Measurements from ENCODE around the gene NLRC5.
"Not testable (repeated sequence)": the region's sequence is repeated elsewhere in the genome, so short reads cannot be mapped to it uniquely, and the experiment has no call there.

Gene NLRC5

GRCh38 chr16:56964243-56965148 is 24.9 kb upstream of the NLRC5 start:
- DNase-seq (ENCODE audit: low read depth in 3 of 3) = peak; percentile 87 to 96 (median 94)

GRCh38 chr16:56965149-56966092 is 23.9 kb upstream of the NLRC5 start:
- no peak for DNase-seq (ENCODE audit: low read depth in 3 of 3)

GRCh38 chr16:56966093-56966475 is 23.3 kb upstream of the NLRC5 start:
- no peak for DNase-seq (ENCODE audit: low read depth in 3 of 3)

- no peak for DNase-seq (ENCODE audit: low read depth in 3 of 3)
Measured at GRCh38 chr16:56967733-56968132, 21.6 kb upstream of the NLRC5 start.

GRCh38 chr16:56969769-56970168 is 19.6 kb upstream of the NLRC5 start:
- DNase-seq (ENCODE audit: low read depth in 3 of 3) = no peak

GRCh38 chr16:56970934-56971767 is 18.2 kb upstream of the NLRC5 start:
- no peak for DNase-seq (ENCODE audit: low read depth in 3 of 3)

- no peak for DNase-seq (ENCODE audit: low read depth in 3 of 3)
Measured at GRCh38 chr16:56971768-56972043, 17.7 kb upstream of the NLRC5 start.

- DNase-seq (ENCODE audit: low read depth in 3 of 3) = no peak
Measured at GRCh38 chr16:56972403-56973293, 16.7 kb upstream of the NLRC5 start.

- DNase-seq (ENCODE audit: low read depth in 3 of 3) = no peak
Measured at GRCh38 chr16:56973294-56973689, 16.1 kb upstream of the NLRC5 start.

- not testable (repeated sequence) for DNase-seq (ENCODE audit: low read depth in 3 of 3)
Measured at GRCh38 chr16:56973899-56974298, 15.5 kb upstream of the NLRC5 start.

- no peak for DNase-seq (ENCODE audit: low read depth in 3 of 3)
Measured at GRCh38 chr16:56974549-56975300, 14.6 kb upstream of the NLRC5 start.

- no peak for DNase-seq (ENCODE audit: low read depth in 3 of 3)
Measured at GRCh38 chr16:56975714-56976113, 13.6 kb upstream of the NLRC5 start.

- no peak for DNase-seq (ENCODE audit: low read depth in 3 of 3)
Measured at GRCh38 chr16:56977216-56977615, 12.1 kb upstream of the NLRC5 start.

- no peak for DNase-seq (ENCODE audit: low read depth in 3 of 3)
Measured at GRCh38 chr16:56977823-56978430, 11.4 kb upstream of the NLRC5 start.

GRCh38 chr16:56980201-56980535 is 9.2 kb upstream of the NLRC5 start:
- no peak for DNase-seq (ENCODE audit: low read depth in 3 of 3)

GRCh38 chr16:56980792-56981724 is 8.3 kb upstream of the NLRC5 start:
- no peak for DNase-seq (ENCODE audit: low read depth in 3 of 3)

- DNase-seq (ENCODE audit: low read depth in 3 of 3) = no peak
Measured at GRCh38 chr16:56981729-56982271, 7.6 kb upstream of the NLRC5 start.

GRCh38 chr16:56982695-56983094 is 6.7 kb upstream of the NLRC5 start:
- DNase-seq (ENCODE audit: low read depth in 3 of 3) = no peak
